Psoas muscle (tissue), 8 donors: ENCODE data around the gene EFCAB10. TPM values are rescaled to one million over a fixed set of nuclear protein-coding genes. Genes with fewer than 3 reads are reported as not detected.

ENCODE experiments used
- ATAC-seq, 4 donors: fragments of 200-7000 bp; cut with Tn5 transposase; one replicate each; pipeline ENCODE4 v1.9.1; 2020; ENCODE audit warnings: moderate library complexity in 3 of 4, mild to moderate bottlenecking in 2 of 4
- DNase-seq, 2 donors: peaks; one replicate each; pipeline ENCODE4 v3.0.0-alpha.2; 2020
- H3K27ac ChIP-seq: fragments of 200-600 bp; one replicate; pipeline ENCODE4 v1.8.0; 2022
- H3K27me3 ChIP-seq, 3 donors: fragments of 200-600 bp in 1 of 3; one replicate each; pipeline versions ENCODE4 v1.6.1 to v1.8.0; 2013 to 2022; ENCODE audit warnings: low read length in 2 of 3, mild to moderate bottlenecking in 2 of 3, moderate library complexity in 1 of 3; ENCODE audit not compliant: insufficient read depth in 3 of 3
- H3K36me3 ChIP-seq, 2 donors: fragments of 200-600 bp in 1 of 2; one replicate each; pipeline versions ENCODE4 v1.6.1 to v1.8.0; 2013 to 2022; ENCODE audit warnings: low read depth in 1 of 2, mild to moderate bottlenecking in 1 of 2, moderate library complexity in 1 of 2; ENCODE audit not compliant: insufficient read depth in 1 of 2
- H3K4me1 ChIP-seq: fragments of 200-600 bp; one replicate; pipeline ENCODE4 v1.8.0; 2022
- H3K4me3 ChIP-seq: fragments of 200-600 bp; one replicate; pipeline ENCODE4 v1.8.0; 2022; ENCODE audit warnings: mild to moderate bottlenecking
- H3K9me3 ChIP-seq: fragments of 200-600 bp; one replicate; pipeline ENCODE4 v1.8.0; 2022
- CTCF ChIP-seq: fragments of 200-600 bp; IDR thresholded peaks from one replicate; pipeline ENCODE4 v1.8.0; 2022; ENCODE audit warnings: antibody characterized with exemption
- WGBS, 3 donors: extraction: QIAGEN DNeasy Blood & Tissue Kit; methylation state at CpG; one replicate each; pipeline versions ENCODE4 v1.1.6 to v1.1.7; 2013; 5-methylcytosine and 5-hydroxymethylcytosine counted together
- intact Hi-C, 2 donors: fragments of 100-400 bp; cut with DNase I; formaldehyde crosslinking; loops; one replicate each; pipeline versions ENCODE4 v1.11.0 to v1.14.2; 2022
- polyA plus RNA-seq, 3 donors: library from polyadenylated mRNA; stranded (reverse); fragments of 200-250 nt; gene quantifications; one replicate each; pipeline ENCODE4 v1.2.3, GENCODE V29; 2013
- total RNA-seq, 4 donors: library from RNA; stranded (reverse); fragmentation: NEBNext Ultra II Directional in 2 of 4; extraction: Animal tissue kit (Norgen Biotek cat#: 25700) in 2 of 4; gene quantifications; one replicate each; pipeline versions ENCODE4 v1.2.1 to v1.2.4, GENCODE V29; 2021 to 2023
- donor health status: healthy with polysubstance abuse.
- donor health status: DM: no; HTN: no; CAD: no; lungs with moderate emphysema.
- donor health status: Bipolar disorder and iron deficiency.
- donor health status: healthy.
- donor health status: DM: yes; HTN: yes; CAD: no.
- donor health status: DM: no; HTN: no; CAD: no.
- donor health status: DM: no; HTN: no; CAD: no.
- donor health status: DM: yes; HTN: yes; CAD: no.

The EFCAB10 gene
- total and polyA plus RNA-seq, 7 donors, result not detected

GRCh38 chr7:105591522-105591921 lies 10.2 kb upstream of the EFCAB10 start:
- Histone ChIP-seq H3K36me3 (no peaks in the 10 kb centered on the region), H3K4me3 (no peak overlapping the region), H3K4me1 (peaks cover 11% of the 10 kb centered on the region), H3K27ac (no peak overlapping the region), H3K27me3 (no peaks in the 10 kb centered on the region), H3K9me3 (no peaks in the 10 kb centered on the region)
- 64 to 68% (median 67%) methylated on average over 2 of the region's 2 CpGs for WGBS, 3 donors
- DNase-seq, result no peak
- ATAC-seq, result no peak
- TF ChIP-seq CTCF, result no peak
- intact Hi-C loops, result no loop called here

GRCh38 chr7:105590793-105591192 lies 9.5 kb upstream of the EFCAB10 start:
- Histone ChIP-seq H3K4me1 (peaks cover 11% of the 10 kb centered on the region), H3K27ac (no peak overlapping the region), H3K27me3 (no peaks in the 10 kb centered on the region), H3K4me3 (no peak overlapping the region), H3K9me3 (no peaks in the 10 kb centered on the region), H3K36me3 (no peaks in the 10 kb centered on the region)
- 90 to 92% (median 90%) methylated on average over 5 of the region's 5 CpGs for WGBS, 3 donors
- intact Hi-C loops, result no loop called here
- ATAC-seq, result no peak
- TF ChIP-seq CTCF, result no peak
- DNase-seq, result no peak

- TF ChIP-seq CTCF, result peak; percentile 41
- no peaks in the 10 kb centered on the region for H3K27me3 ChIP-seq
- no peaks in the 10 kb centered on the region for H3K9me3 ChIP-seq
- ATAC-seq, result peak; percentile 75 to 88 (median 78)
- intact Hi-C loops, result no loop called here
- H3K36me3 ChIP-seq, result no peaks in the 10 kb centered on the region
- H3K4me3 ChIP-seq, result no peak overlapping the region
- no peak overlapping the region for H3K27ac ChIP-seq
- peaks cover 11% of the 10 kb centered on the region for H3K4me1 ChIP-seq
- DNase-seq, result peak in 1 of 2 donors; percentile 62
- 29 to 36% (median 33%) methylated on average over 6 of the region's 6 CpGs for WGBS, 3 donors
Measured at GRCh38 chr7:105589356-105590077, 8.2 kb upstream of the EFCAB10 start.

- Histone ChIP-seq H3K4me1 (peaks cover 5% of the 10 kb centered on the region), H3K27me3 (no peaks in the 10 kb centered on the region), H3K36me3 (no peaks in the 10 kb centered on the region), H3K4me3 (no peak overlapping the region), H3K9me3 (no peaks in the 10 kb centered on the region), H3K27ac (no peak overlapping the region)
- intact Hi-C loops, result no loop called here
- ATAC-seq (no peak), DNase-seq (no peak)
- no peak for TF ChIP-seq CTCF
- 70 to 77% (median 72%) methylated on average over 12 of the region's 12 CpGs for WGBS, 3 donors
Measured at GRCh38 chr7:105587909-105588635, 6.8 kb upstream of the EFCAB10 start.
